Activated CD4-positive, alpha-beta memory T cell treated with anti-CD3 and anti-CD28 coated beads for 36 hours (primary cell): ENCODE measurements around the gene ZNF658. TPM values are rescaled to one million over a fixed set of nuclear protein-coding genes. Genes with fewer than 3 reads are reported as not detected.
"Not testable (repeated sequence)": the region's sequence is repeated elsewhere in the genome, so short reads cannot be mapped to it uniquely, and the experiment has no call there.

Experiments used
- CTCF ChIA-PET: fragments of 350-600 bp; sonication (Branson Sonifier 250); formaldehyde crosslinking; loops from one replicate; lab custom pipeline; 2021; ENCODE audit warnings: antibody characterized with exemption, inconsistent platforms; lab: Charles Lee
- POLR2A ChIA-PET: fragments of 350-600 bp; sonication (Branson Sonifier 250); formaldehyde crosslinking; loops from one replicate; lab custom pipeline; 2021; ENCODE audit warnings: antibody characterized with exemption; lab: Charles Lee
- DNase-seq: peaks from one replicate; pipeline ENCODE4 v3.0.0-alpha.2; 2020
- H3K27ac Mint-ChIP-seq: one replicate; pipeline ENCODE4 v1.8.0; 2021; ENCODE audit warnings: mixed read lengths
- H3K27me3 Mint-ChIP-seq: one replicate; pipeline ENCODE4 v1.8.0; 2021; ENCODE audit warnings: mixed read lengths
- H3K36me3 Mint-ChIP-seq: one replicate; pipeline ENCODE4 v1.8.0; 2021; ENCODE audit warnings: mixed read lengths
- H3K4me1 Mint-ChIP-seq: one replicate; pipeline ENCODE4 v1.8.0; 2021; ENCODE audit warnings: low read depth, mixed read lengths
- H3K4me3 Mint-ChIP-seq: one replicate; pipeline ENCODE4 v1.8.0; 2021; ENCODE audit warnings: mild to moderate bottlenecking, mixed read lengths
- H3K9me3 Mint-ChIP-seq: one replicate; pipeline ENCODE4 v1.8.0; 2021; ENCODE audit warnings: mixed read lengths
- intact Hi-C: fragments of 100-400 bp; cut with micrococcal nuclease; formaldehyde crosslinking; loops from one replicate; pipeline ENCODE4 v1.15.1; 2023
- total RNA-seq, 2 experiments: library from RNA; stranded (reverse); gene quantifications; one replicate each; pipeline ENCODE4 v1.2.3, GENCODE V29; 2021

The ZNF658 gene
- 1 to 10 TPM; 2.5 to 3.1 TPM for total RNA-seq

- peak within 1 kb of the TSS; percentile 89 for H3K4me3 Mint-ChIP-seq
- H3K27ac Mint-ChIP-seq, result peak within 1 kb of the TSS; percentile 58
- CTCF ChIA-PET, intact Hi-C loops, H3K36me3 Mint-ChIP-seq, H3K9me3 Mint-ChIP-seq, H3K4me1 Mint-ChIP-seq, H3K27me3 Mint-ChIP-seq, POLR2A ChIA-PET: not testable (repeated sequence)
- DNase-seq, result peak; percentile 85
Observed at GRCh38 chr9:66900490-66901131, at the start of gene ZNF658. TSS of gene ZNF658 (plus strand) at chr9:66900725. CDS start at chr9:66903562, 2,837 bp downstream.

DNA sequence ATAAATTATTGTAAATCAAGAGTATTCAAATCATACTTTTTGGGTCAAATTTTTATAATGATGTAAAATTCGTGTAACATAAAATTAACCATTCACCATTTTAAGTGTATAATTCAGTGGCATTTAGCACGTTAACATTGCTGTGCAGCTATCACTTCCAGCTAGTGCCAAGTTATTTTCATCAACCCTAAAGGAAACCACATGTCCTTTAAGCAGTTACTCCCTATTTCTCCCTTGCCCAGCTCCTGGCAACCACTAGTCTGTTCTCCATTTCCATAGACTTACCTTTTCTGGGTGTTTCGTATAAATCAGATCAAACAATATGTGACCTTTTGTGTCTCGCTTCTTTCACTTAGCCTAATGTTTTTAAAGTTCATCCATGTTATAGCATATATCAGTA lies 38.8 kb upstream of the ZNF658 start:
- intact Hi-C loops, H3K4me3 Mint-ChIP-seq, POLR2A ChIA-PET, CTCF ChIA-PET, H3K36me3 Mint-ChIP-seq, H3K27ac Mint-ChIP-seq, H3K27me3 Mint-ChIP-seq, H3K9me3 Mint-ChIP-seq, H3K4me1 Mint-ChIP-seq, DNase-seq: not testable (repeated sequence)

DNA sequence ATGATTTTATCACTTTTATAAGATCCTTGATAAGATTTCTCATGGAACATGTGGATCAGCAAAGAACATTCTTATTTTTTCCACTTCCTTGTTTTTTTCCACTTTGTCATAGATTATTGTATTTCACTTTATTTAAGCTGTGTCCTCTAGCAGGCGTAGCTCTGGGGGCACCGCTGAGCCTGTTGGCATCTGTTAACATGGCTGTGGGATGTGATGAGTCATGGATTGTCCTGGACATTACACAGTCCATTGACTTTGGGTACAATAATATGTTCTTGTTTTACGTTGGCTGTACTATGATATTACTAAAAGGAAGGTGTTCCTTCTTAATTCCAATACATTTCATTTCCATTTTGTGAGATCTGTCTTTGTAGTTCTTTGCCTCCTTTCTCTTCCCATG lies 31.9 kb upstream of the ZNF658 start:
- DNase-seq, H3K27me3 Mint-ChIP-seq, H3K4me3 Mint-ChIP-seq, H3K4me1 Mint-ChIP-seq, CTCF ChIA-PET, H3K9me3 Mint-ChIP-seq, H3K36me3 Mint-ChIP-seq, POLR2A ChIA-PET, H3K27ac Mint-ChIP-seq, intact Hi-C loops: not testable (repeated sequence)

- H3K27ac Mint-ChIP-seq, POLR2A ChIA-PET, H3K36me3 Mint-ChIP-seq, CTCF ChIA-PET, DNase-seq, H3K27me3 Mint-ChIP-seq, H3K4me3 Mint-ChIP-seq, intact Hi-C loops, H3K4me1 Mint-ChIP-seq, H3K9me3 Mint-ChIP-seq: not testable (repeated sequence)
Observed at GRCh38 chr9:66880605-66881004, 19.9 kb upstream of the ZNF658 start.

- H3K27me3 Mint-ChIP-seq, H3K27ac Mint-ChIP-seq, H3K4me1 Mint-ChIP-seq, H3K9me3 Mint-ChIP-seq, H3K4me3 Mint-ChIP-seq, DNase-seq, CTCF ChIA-PET, intact Hi-C loops, POLR2A ChIA-PET, H3K36me3 Mint-ChIP-seq: not testable (repeated sequence)
Observed at GRCh38 chr9:66881847-66882246, 18.7 kb upstream of the ZNF658 start.

DNA sequence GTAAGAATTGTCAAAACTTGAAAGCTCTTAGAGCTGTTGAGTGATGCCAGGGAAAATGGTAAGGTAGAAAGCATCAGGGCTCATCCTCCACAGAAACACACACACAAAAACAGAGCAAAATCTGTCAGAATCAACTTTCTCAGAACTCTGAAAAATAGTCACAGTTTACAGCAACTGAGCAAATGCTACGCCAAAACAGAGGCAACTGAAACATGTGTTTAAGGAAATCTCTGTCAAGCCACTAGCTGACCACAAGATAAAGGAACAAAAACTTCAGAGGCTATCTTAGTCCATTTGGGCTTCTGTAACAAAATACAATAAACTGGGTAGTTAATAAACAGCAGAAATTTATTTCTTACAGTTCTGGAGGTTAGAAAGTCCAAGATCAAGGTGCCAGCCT lies 10.2 kb upstream of the ZNF658 start:
- CTCF ChIA-PET, H3K4me1 Mint-ChIP-seq, H3K36me3 Mint-ChIP-seq, H3K27me3 Mint-ChIP-seq, H3K27ac Mint-ChIP-seq, H3K9me3 Mint-ChIP-seq, DNase-seq, POLR2A ChIA-PET, H3K4me3 Mint-ChIP-seq, intact Hi-C loops: not testable (repeated sequence)

DNA sequence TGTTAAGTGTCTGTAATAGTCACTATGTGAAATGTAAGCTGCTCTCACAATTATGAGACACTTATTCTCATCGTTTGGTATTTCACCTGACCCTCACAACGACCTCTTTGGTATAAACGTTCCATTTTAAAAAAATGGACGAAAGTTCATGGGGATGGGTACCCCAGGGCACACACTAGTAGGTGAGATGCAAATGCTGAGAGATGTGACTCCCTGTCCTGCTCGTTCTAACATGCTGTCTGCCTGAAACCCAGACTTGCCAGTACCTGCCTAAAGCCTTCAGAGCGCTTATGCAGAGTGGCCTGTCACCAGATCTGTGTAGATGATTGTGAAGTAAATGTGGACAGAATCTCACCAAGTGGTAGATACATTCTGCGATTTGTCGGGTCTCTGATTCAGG lies 616 bp downstream of the ZNF658 start:
- CTCF ChIA-PET, DNase-seq, POLR2A ChIA-PET, H3K27me3 Mint-ChIP-seq, H3K4me1 Mint-ChIP-seq, H3K9me3 Mint-ChIP-seq, H3K36me3 Mint-ChIP-seq, intact Hi-C loops, H3K27ac Mint-ChIP-seq: not testable (repeated sequence)
- peak overlapping the region; percentile 89 for H3K4me3 Mint-ChIP-seq

GRCh38 chr9:66909560-66909959 lies 9.0 kb downstream of the ZNF658 start:
- intact Hi-C loops, H3K27me3 Mint-ChIP-seq: not testable (repeated sequence)

DNA sequence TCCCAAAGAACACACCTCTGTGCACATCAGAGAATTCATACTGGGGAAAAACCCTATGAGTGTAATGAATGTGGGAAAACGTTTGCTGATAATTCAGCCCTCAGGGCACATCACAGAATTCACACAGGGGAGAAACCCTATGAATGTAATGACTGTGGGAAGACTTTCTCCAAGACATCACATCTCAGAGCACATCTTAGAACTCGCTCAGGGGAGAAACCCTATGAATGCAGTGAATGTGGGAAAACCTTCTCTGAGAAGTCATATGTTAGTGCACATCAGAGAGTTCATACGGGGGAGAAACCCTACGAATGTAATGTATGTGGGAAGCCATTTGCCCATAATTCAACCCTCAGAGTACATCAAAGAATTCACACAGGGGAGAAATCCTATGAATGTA lies 19.5 kb downstream of the ZNF658 start:
- H3K4me3 Mint-ChIP-seq, POLR2A ChIA-PET, H3K27ac Mint-ChIP-seq, H3K36me3 Mint-ChIP-seq, CTCF ChIA-PET, H3K4me1 Mint-ChIP-seq, H3K27me3 Mint-ChIP-seq, DNase-seq, intact Hi-C loops: not testable (repeated sequence)
- peaks cover 10% of the 10 kb centered on the region for H3K9me3 Mint-ChIP-seq

More at GRCh38 chr9:66909560-66909959, 9.0 kb downstream of the ZNF658 start:
- H3K9me3 Mint-ChIP-seq, H3K27ac Mint-ChIP-seq, POLR2A ChIA-PET, H3K4me3 Mint-ChIP-seq, H3K36me3 Mint-ChIP-seq, CTCF ChIA-PET, H3K4me1 Mint-ChIP-seq, DNase-seq: not testable (repeated sequence)

GRCh38 chr9:66936194-66936870 lies 35.8 kb downstream of the ZNF658 start:
- H3K27me3 Mint-ChIP-seq, POLR2A ChIA-PET, H3K4me1 Mint-ChIP-seq, H3K36me3 Mint-ChIP-seq, DNase-seq, CTCF ChIA-PET, H3K4me3 Mint-ChIP-seq, H3K9me3 Mint-ChIP-seq, H3K27ac Mint-ChIP-seq, intact Hi-C loops: not testable (repeated sequence)

DNA sequence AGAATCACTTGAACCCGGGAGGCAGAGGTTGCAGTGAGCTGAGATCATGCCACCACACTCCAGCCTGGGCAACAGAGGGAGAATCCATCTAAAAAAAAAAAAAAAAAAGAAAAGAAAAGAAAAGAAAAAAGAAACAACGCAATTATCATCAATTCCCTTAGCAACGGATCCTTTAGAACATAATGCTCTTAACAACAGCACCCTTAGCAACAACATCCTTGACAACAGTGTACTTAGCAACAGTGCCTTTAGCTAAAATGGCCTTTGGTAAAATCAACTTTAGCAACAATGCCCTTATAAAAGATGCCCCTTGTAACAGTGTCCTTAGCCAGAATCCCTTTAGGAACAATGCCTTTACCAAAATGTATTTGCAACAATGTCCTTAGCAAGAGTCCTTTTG lies 37.1 kb downstream of the ZNF658 start:
- H3K27me3 Mint-ChIP-seq, POLR2A ChIA-PET, H3K9me3 Mint-ChIP-seq, H3K36me3 Mint-ChIP-seq, CTCF ChIA-PET, H3K4me3 Mint-ChIP-seq, DNase-seq, H3K27ac Mint-ChIP-seq, H3K4me1 Mint-ChIP-seq, intact Hi-C loops: not testable (repeated sequence)

- POLR2A ChIA-PET, H3K27me3 Mint-ChIP-seq, H3K9me3 Mint-ChIP-seq, H3K27ac Mint-ChIP-seq, H3K4me3 Mint-ChIP-seq, DNase-seq, H3K36me3 Mint-ChIP-seq, CTCF ChIA-PET, H3K4me1 Mint-ChIP-seq, intact Hi-C loops: not testable (repeated sequence)
Observed at GRCh38 chr9:66938322-66938721, 37.8 kb downstream of the ZNF658 start.
